OCI-LY3 (cell line): ENCODE results near the gene NAP1L1.

Experiments
- H2AFZ ChIP-seq: fragments of 200-600, 300-600 bp; shearing (Covaris generic); 2 replicates; pipeline ENCODE4 v1.6.0; 2014; ENCODE audit warnings: antibody characterized with exemption, low read depth, low read length
- H3K27ac ChIP-seq: fragments of 200-600, 300-600 bp; sonication (generic); 2 replicates; pipeline ENCODE4 v1.5.1; 2014; ENCODE audit warnings: mild to moderate bottlenecking, low read length, moderate library complexity, mixed read lengths
- H3K27me3 ChIP-seq: fragments of 200-600, 300-600 bp; sonication (generic); 2 replicates; pipeline ENCODE4 v1.6.1; 2014; ENCODE audit warnings: low read depth, low read length, mixed read lengths
- H3K36me3 ChIP-seq: fragments of 200-600, 300-600 bp; sonication (generic); replicated peaks from 2 replicates; pipeline ENCODE3; 2014; ENCODE audit warnings: low read depth, low read length, mixed read lengths
- H3K4me1 ChIP-seq: fragments of 300-600, 200-600 bp; sonication (generic); 2 replicates; pipeline ENCODE4 v1.6.1; 2014; ENCODE audit warnings: low read length, mixed read lengths
- H3K4me2 ChIP-seq: fragments of 200-600, 300-600 bp; sonication (generic); 2 replicates; pipeline ENCODE4 v1.6.1; 2014; ENCODE audit warnings: low read length, mixed read lengths
- H3K4me3 ChIP-seq: fragments of 300-600, 200-600 bp; sonication (generic); 2 replicates; pipeline ENCODE4 v1.5.1; 2014; ENCODE audit warnings: antibody characterized with exemption, mild to moderate bottlenecking, low read length, moderate library complexity
- H3K79me2 ChIP-seq: fragments of 300-600, 200-600 bp; shearing (Covaris generic); 2 replicates; pipeline ENCODE4 v1.6.1; 2014; ENCODE audit warnings: mild to moderate bottlenecking, low read length, mixed read lengths
- H3K9ac ChIP-seq: fragments of 300-600, 200-600 bp; shearing (Covaris generic); 2 replicates; pipeline ENCODE4 v1.6.0; 2014; ENCODE audit warnings: mild to moderate bottlenecking, low read length, moderate library complexity
- H3K9me3 ChIP-seq: fragments of 200-600, 300-600 bp; shearing (Covaris generic); 2 replicates; pipeline ENCODE4 v1.6.1; 2014; ENCODE audit warnings: low read length, mixed read lengths; ENCODE audit not compliant: insufficient read depth
- H4K20me1 ChIP-seq: fragments of 200-600, 300-600 bp; sonication (generic); 2 replicates; pipeline ENCODE4 v1.6.1; 2016; ENCODE audit warnings: low read length, mixed read lengths; ENCODE audit not compliant: insufficient read depth
- CTCF ChIP-seq: fragments of 200-600, 300-600 bp; sonication (generic); IDR thresholded peaks from 2 replicates; pipeline ENCODE4 v1.5.1; 2014; ENCODE audit warnings: antibody characterized with exemption, low read length, low read depth
- EZH2phosphoT487 ChIP-seq: fragments of 200-600 bp; shearing (Covaris generic); IDR thresholded peaks from 2 replicates; pipeline ENCODE4 v1.6.1; 2018; ENCODE audit warnings: antibody characterized with exemption, mixed run types, low read depth

The NAP1L1 gene

GRCh38 chr12:76035045-76035444 lies 49.4 kb downstream of the NAP1L1 start:
- Histone ChIP-seq H3K27me3 (no peaks in the 10 kb centered on the region), H3K9me3 (no peaks in the 10 kb centered on the region), H2AFZ (no peak overlapping the region), H3K79me2 (no peaks in the 10 kb centered on the region), H3K9ac (no peak overlapping the region), H3K4me3 (no peak overlapping the region), H4K20me1 (no peaks in the 10 kb centered on the region), H3K4me2 (no peak overlapping the region), H3K4me1 (peaks cover 15% of the 10 kb centered on the region), H3K27ac (no peak overlapping the region), H3K36me3 (no peaks in the 10 kb centered on the region)
- no peak for TF ChIP-seq EZH2phosphoT487
- TF ChIP-seq CTCF, result no peak

DNA sequence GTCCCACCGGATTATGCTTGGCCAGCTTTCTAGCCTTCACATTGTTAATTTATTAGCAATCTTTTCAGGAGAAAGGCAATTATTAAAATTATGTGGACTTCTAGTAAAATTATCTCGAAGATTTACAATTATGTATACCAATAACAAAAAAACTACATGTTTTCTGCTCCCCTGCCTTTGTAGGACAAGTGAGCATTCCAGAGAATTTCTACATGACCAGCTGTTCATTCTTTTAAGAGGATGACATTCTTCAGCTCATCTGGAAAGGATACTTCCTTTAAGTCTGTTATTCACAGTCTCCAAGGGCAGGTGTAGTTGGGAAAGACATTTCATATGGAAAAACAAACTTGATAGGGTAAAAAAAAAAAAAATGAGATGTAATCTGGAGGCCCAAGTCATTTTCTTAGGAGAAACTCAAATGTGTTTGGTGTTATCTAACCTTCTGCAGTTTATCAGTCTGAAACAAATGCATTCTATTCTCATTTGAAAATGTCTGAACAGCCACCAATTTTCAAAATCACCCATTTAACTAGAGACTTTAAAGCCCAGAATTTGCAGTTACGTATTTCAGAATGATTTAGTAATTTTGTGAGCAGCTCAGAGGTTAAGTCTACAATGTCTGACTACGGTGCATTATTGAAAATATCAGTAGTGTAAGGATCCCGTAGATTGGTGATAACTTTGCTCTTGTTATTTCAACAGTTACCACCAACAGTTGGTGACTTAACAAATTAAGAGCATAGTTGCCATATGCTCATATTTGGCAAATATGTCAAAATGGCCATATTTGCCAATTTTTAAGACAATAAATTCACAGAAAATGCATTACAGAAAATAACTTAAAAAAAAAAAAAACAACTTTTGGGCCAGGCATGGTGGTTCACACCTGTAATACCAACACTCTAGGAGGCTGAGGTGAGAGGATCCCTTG lies 51.1 kb downstream of the NAP1L1 start:
- H3K4me3 ChIP-seq, result peak overlapping the region; percentile 92
- H3K79me2 ChIP-seq, result no peaks in the 10 kb centered on the region
- no peak overlapping the region for H2AFZ ChIP-seq
- peaks cover 15% of the 10 kb centered on the region for H3K4me1 ChIP-seq
- TF ChIP-seq CTCF (no peak), EZH2phosphoT487 (no peak)
- peak overlapping the region; percentile 85 for H3K4me2 ChIP-seq
- no peak overlapping the region; the same call in 1 of the 2 replicates for H3K9ac ChIP-seq
- no peaks in the 10 kb centered on the region for H4K20me1 ChIP-seq
- H3K36me3 ChIP-seq, result no peaks in the 10 kb centered on the region
- peaks cover 11% of the 10 kb centered on the region for H3K27me3 ChIP-seq
- H3K9me3 ChIP-seq, result no peaks in the 10 kb centered on the region
- no peak overlapping the region for H3K27ac ChIP-seq

DNA sequence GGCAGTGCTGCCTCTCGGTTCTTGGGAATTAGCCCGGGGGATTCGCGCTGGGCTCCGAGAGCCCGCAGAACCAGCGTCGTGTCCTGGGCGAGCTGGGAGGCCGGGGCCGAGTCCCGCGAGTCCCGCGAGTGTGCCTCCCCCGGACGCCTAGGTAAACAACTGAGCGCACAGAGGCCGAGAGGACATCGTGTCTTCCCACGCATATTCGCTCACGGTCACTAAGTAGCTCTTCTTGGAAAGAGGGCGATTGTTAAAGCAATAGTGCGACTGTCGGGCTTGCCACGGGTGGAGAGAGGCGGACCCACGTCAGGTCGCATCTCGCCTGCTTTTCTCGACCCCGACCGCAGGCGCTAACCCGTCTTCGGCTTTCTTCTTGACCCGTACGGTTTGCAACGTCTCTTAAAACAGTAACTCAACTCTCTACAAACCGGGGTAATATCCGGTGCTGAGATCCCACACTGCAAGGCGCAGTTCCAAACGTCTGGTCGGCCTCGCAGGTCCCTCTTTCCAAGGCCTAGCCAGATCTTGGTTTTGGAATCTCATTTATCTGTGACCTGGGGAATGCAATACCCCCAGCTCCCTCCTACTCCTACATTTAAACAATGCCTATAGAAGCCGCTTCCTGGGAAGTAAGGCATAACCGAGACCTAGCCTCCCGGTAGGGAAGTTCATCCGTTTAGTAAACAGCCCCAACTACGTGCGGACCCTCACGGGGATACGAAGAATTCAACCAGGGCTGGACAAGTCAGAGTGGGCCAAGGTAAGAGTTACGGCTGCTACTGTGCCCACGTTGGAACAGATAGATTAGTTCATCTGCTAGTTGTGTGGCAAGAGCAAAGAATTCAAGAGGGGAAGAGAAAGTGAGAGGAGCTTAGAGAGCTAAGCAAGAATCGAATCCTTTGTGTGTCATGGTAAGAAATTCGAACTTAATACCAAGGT lies 52.2 kb downstream of the NAP1L1 start:
- H3K4me2 ChIP-seq, result peak overlapping the region; percentile 85
- H3K4me1 ChIP-seq, result peaks cover 11% of the 10 kb centered on the region
- H4K20me1 ChIP-seq, result no peaks in the 10 kb centered on the region
- H2AFZ ChIP-seq, result peak overlapping the region; percentile 69
- peaks cover 11% of the 10 kb centered on the region for H3K27me3 ChIP-seq
- peak overlapping the region; percentile 92 for H3K4me3 ChIP-seq
- H3K9me3 ChIP-seq, result no peaks in the 10 kb centered on the region
- H3K9ac ChIP-seq, result peak overlapping the region; percentile 90
- no peaks in the 10 kb centered on the region for H3K79me2 ChIP-seq
- no peak for TF ChIP-seq EZH2phosphoT487
- no peak for TF ChIP-seq CTCF
- H3K36me3 ChIP-seq, result no peaks in the 10 kb centered on the region
- H3K27ac ChIP-seq, result peak overlapping the region; percentile 56
